Muscle layer of duodenum (tissue), 2 donors: Measurements from ENCODE around the gene TAL1.

ENCODE experiments used
- H3K27ac ChIP-seq: one replicate; pipeline ENCODE4 v1.7.0; 2013; ENCODE audit warnings: mild to moderate bottlenecking, low read length
- H3K27me3 ChIP-seq: one replicate; pipeline ENCODE4 v1.7.0; 2013; ENCODE audit warnings: low read depth, mild to moderate bottlenecking, control low read depth, low read length
- H3K36me3 ChIP-seq, 2 donors: one replicate each; pipeline ENCODE4 v1.7.0; 2013; ENCODE audit warnings: low read length in 2 of 2, control low read depth in 1 of 2, mild to moderate bottlenecking in 1 of 2; ENCODE audit not compliant: insufficient read depth in 2 of 2, control insufficient read depth in 1 of 2
- H3K4me1 ChIP-seq, 2 donors: one replicate each; pipeline ENCODE4 v1.7.0; 2013; ENCODE audit warnings: low read length in 2 of 2, mild to moderate bottlenecking in 2 of 2, control low read depth in 1 of 2, moderate library complexity in 1 of 2; ENCODE audit not compliant: insufficient read depth in 2 of 2, control insufficient read depth in 1 of 2
- H3K4me3 ChIP-seq, 2 donors: one replicate each; pipeline ENCODE4 v1.7.0; 2013; ENCODE audit warnings: low read length in 2 of 2, low read depth in 1 of 2, mild to moderate bottlenecking in 1 of 2
- H3K9me3 ChIP-seq, 2 donors: one replicate each; pipeline ENCODE4 v1.7.0; 2013; ENCODE audit warnings: low read length in 2 of 2, control low read depth in 1 of 2, mild to moderate bottlenecking in 1 of 2; ENCODE audit not compliant: control insufficient read depth in 1 of 2
- donor health status: healthy.

TAL1 gene

GRCh38 chr1:47243910-47244309, 11.9 kb upstream of the TAL1 start:
- H3K27ac ChIP-seq = no peak overlapping the region
- no peaks in the 10 kb centered on the region for H3K36me3 ChIP-seq
- no peak overlapping the region for H3K4me3 ChIP-seq
- H3K27me3 ChIP-seq = no peaks in the 10 kb centered on the region
- H3K4me1 ChIP-seq = no peaks in the 10 kb centered on the region
- no peaks in the 10 kb centered on the region for H3K9me3 ChIP-seq

- Histone ChIP-seq H3K27me3 (no peaks in the 10 kb centered on the region), H3K4me3 (no peak overlapping the region), H3K27ac (no peak overlapping the region), H3K9me3 (no peaks in the 10 kb centered on the region), H3K4me1 (no peaks in the 10 kb centered on the region), H3K36me3 (no peaks in the 10 kb centered on the region)
Measured at GRCh38 chr1:47241114-47242113, 9.4 kb upstream of the TAL1 start.

DNA sequence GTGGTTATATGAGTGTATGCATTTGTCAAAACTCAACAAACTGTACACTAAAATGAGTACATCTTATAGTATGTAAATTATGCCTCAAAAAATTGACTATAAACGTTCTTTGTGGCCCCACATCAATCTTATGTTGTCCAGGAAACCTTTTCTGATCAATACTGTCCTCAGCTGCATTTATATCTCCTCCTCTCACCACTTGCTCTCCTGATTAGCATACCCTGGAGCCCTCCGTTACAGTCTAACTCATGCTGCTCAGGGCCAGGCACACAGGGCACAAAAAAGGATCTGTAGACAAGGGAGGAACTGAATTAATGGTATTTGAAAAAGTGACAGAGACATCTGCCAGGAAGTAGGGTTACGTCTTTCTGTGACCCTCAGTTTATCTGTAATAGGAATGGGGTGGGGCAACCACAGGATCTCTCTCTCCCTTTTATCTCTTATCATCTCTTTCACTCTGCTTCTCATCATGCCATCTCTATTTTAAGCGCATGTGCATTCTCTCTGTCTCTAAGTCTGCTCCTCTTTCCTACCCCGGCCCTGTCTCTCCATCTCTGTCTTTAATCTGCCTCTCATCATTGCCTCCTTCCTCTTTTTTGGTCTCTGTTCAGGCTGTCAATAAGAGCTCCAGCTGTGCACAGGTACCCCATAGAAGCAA, 7.0 kb upstream of the TAL1 start:
- H3K9me3 ChIP-seq = no peaks in the 10 kb centered on the region
- peaks cover 2% of the 10 kb centered on the region for H3K27me3 ChIP-seq
- H3K36me3 ChIP-seq = no peaks in the 10 kb centered on the region
- no peak overlapping the region for H3K4me3 ChIP-seq
- no peak overlapping the region for H3K27ac ChIP-seq
- no peaks in the 10 kb centered on the region for H3K4me1 ChIP-seq

DNA sequence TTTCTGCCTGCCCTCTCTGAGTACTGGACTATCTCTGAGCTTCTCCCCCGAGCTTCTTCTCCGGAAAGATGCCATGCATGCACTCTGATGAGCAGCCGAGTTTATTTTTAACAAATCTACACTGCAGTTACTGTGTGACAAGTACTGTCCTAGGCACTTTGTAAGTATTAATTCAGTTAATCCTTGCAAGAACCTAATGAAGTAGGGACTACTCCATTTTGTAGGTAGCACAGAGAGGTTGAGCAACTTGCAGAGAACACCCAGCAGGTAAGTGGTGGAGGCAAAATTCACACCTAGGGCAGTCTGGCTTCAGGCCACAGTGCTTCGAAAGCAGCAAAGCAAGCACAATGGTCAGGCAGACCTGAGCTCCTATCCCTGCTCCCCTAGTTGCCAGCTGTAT, 3.8 kb upstream of the TAL1 start:
- H3K27ac ChIP-seq = no peak overlapping the region
- peaks cover 29% of the 10 kb centered on the region for H3K27me3 ChIP-seq
- H3K4me1 ChIP-seq = peaks cover 0 to 8% of the 10 kb centered on the region in 2 donors
- H3K9me3 ChIP-seq = no peaks in the 10 kb centered on the region
- no peaks in the 10 kb centered on the region for H3K36me3 ChIP-seq
- no peak overlapping the region for H3K4me3 ChIP-seq

GRCh38 chr1:47235241-47235681, 3.2 kb upstream of the TAL1 start:
- H3K9me3 ChIP-seq = no peaks in the 10 kb centered on the region
- no peak overlapping the region for H3K4me3 ChIP-seq
- H3K27me3 ChIP-seq = peaks cover 34% of the 10 kb centered on the region
- H3K4me1 ChIP-seq = peaks cover 0 to 8% of the 10 kb centered on the region in 2 donors
- H3K36me3 ChIP-seq = no peaks in the 10 kb centered on the region
- H3K27ac ChIP-seq = no peak overlapping the region

DNA sequence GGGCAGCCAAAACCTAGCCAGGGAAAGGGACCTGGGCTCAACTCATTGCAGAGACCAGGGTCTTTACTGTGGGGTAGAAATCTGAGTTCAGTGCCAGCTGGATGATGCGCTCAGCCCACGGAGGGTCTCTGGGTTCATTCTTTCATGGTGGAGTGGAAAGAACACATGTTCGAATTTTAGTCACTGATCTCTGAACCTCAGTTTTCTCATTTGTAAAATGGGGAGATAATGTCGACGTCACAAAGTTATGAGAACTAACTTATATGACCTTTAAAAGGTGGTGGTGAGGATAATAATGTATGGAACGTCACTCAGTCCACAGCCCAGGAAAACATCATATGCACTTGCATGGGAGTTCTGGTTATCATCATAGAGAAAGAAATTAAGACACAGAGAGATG, 1.2 kb upstream of the TAL1 start:
- Histone ChIP-seq H3K4me1 (peaks cover 0 to 16% of the 10 kb centered on the region in 2 donors), H3K27ac (no peak overlapping the region), H3K9me3 (no peaks in the 10 kb centered on the region), H3K4me3 (no peak overlapping the region), H3K36me3 (no peaks in the 10 kb centered on the region), H3K27me3 (peaks cover 55% of the 10 kb centered on the region)

- H3K4me1 ChIP-seq = peaks cover 0 to 16% of the 10 kb centered on the region in 2 donors
- peak overlapping the region; percentile 55 to 56 for H3K4me3 ChIP-seq
- H3K36me3 ChIP-seq = no peaks in the 10 kb centered on the region
- H3K27ac ChIP-seq = peak overlapping the region; percentile 65
- peaks cover 70% of the 10 kb centered on the region for H3K27me3 ChIP-seq
- H3K9me3 ChIP-seq = no peaks in the 10 kb centered on the region
Measured at GRCh38 chr1:47231301-47232186, 481 bp downstream of the TAL1 start.

DNA sequence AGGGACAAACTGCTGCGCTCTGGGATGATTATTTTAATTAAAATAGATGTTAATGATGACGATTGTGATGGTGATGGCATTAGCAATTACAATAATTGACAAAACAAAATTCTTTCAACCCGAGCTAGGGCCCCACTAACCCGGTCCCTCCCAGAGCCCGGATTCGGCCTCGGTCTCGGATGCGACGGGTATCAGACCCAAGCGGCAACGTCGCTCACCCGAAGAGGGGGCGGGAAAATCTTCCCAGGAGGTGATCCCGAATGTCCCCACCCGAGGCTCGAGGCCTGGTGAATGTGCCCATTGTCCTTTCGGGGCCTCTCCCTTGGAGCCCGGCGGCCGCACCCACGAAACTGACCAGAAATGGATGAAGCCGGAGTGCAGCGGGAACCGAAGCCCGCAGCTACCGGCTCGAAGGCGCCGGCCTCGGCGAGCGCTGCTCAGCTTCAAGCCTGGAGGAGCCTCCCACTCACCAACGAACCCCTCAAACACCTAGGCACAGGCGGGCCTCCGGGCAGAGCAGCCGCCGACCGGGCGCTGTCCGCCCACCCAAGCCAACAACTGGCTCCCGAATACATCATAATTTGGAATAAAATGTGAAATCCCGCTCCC, 1.2 kb downstream of the TAL1 start:
- H3K27ac ChIP-seq = no peak overlapping the region
- peaks cover 77% of the 10 kb centered on the region for H3K27me3 ChIP-seq
- H3K4me1 ChIP-seq = peaks cover 0 to 17% of the 10 kb centered on the region in 2 donors
- no peaks in the 10 kb centered on the region for H3K36me3 ChIP-seq
- H3K9me3 ChIP-seq = no peaks in the 10 kb centered on the region
- H3K4me3 ChIP-seq = peak overlapping the region in 1 of 2 donors; percentile 56

GRCh38 chr1:47229886-47230691, 1.9 kb downstream of the TAL1 start:
- peaks cover 0 to 23% of the 10 kb centered on the region in 2 donors for H3K4me1 ChIP-seq
- no peak overlapping the region for H3K27ac ChIP-seq

More at GRCh38 chr1:47229886-47230691, 1.9 kb downstream of the TAL1 start:
- peaks cover 80% of the 10 kb centered on the region for H3K27me3 ChIP-seq
- no peaks in the 10 kb centered on the region for H3K9me3 ChIP-seq
- no peaks in the 10 kb centered on the region for H3K36me3 ChIP-seq
- H3K4me3 ChIP-seq = peak overlapping the region; percentile 12 to 50
